ENCODE results near the gene FHDC1.

FHDC1 gene

GRCh38 chr4:152936446-152937335, 568 bp downstream of the FHDC1 start:
- no peak for DNase-seq (ENCODE audit: low read depth in 2 of 2)

- no peak for DNase-seq (ENCODE audit: low read depth in 2 of 2)
These were observed 1.5 kb downstream of the FHDC1 start for GRCh38 chr4:152937336-152938236.

GRCh38 chr4:152938237-152938947, 2.3 kb downstream of the FHDC1 start:
- DNase-seq (ENCODE audit: low read depth in 2 of 2), result no peak

GRCh38 chr4:152939621-152940020, 3.5 kb downstream of the FHDC1 start:
- no peak for DNase-seq (ENCODE audit: low read depth in 2 of 2)

GRCh38 chr4:152940461-152940860, 4.3 kb downstream of the FHDC1 start:
- no peak for DNase-seq (ENCODE audit: low read depth in 2 of 2)

GRCh38 chr4:152941411-152941810, 5.3 kb downstream of the FHDC1 start:
- DNase-seq (ENCODE audit: low read depth in 2 of 2), result no peak

GRCh38 chr4:152942346-152942745, 6.2 kb downstream of the FHDC1 start:
- no peak for DNase-seq (ENCODE audit: low read depth in 2 of 2)

- no peak for DNase-seq (ENCODE audit: low read depth in 2 of 2)
These were observed 7.5 kb downstream of the FHDC1 start for GRCh38 chr4:152943672-152944071.

- DNase-seq (ENCODE audit: low read depth in 2 of 2), result no peak
These were observed 8.7 kb downstream of the FHDC1 start for GRCh38 chr4:152944666-152945320.

GRCh38 chr4:152945639-152946038, 9.5 kb downstream of the FHDC1 start:
- DNase-seq (ENCODE audit: low read depth in 2 of 2), result no peak

GRCh38 chr4:152946446-152946845, 10.3 kb downstream of the FHDC1 start:
- DNase-seq (ENCODE audit: low read depth in 2 of 2), result no peak

- DNase-seq (ENCODE audit: low read depth in 2 of 2), result no peak
These were observed 11.2 kb downstream of the FHDC1 start for GRCh38 chr4:152947311-152947710.

GRCh38 chr4:152949930-152950329, 13.8 kb downstream of the FHDC1 start:
- DNase-seq (ENCODE audit: low read depth in 2 of 2), result no peak

GRCh38 chr4:152950402-152951274, 14.5 kb downstream of the FHDC1 start:
- DNase-seq (ENCODE audit: low read depth in 2 of 2), result no peak

- no peak for DNase-seq (ENCODE audit: low read depth in 2 of 2)
These were observed 15.2 kb downstream of the FHDC1 start for GRCh38 chr4:152951348-152951747.

GRCh38 chr4:152953514-152953913, 17.4 kb downstream of the FHDC1 start:
- DNase-seq (ENCODE audit: low read depth in 2 of 2), result no peak

- DNase-seq (ENCODE audit: low read depth in 2 of 2), result no peak
These were observed 18.6 kb downstream of the FHDC1 start for GRCh38 chr4:152954741-152955140.

- DNase-seq (ENCODE audit: low read depth in 2 of 2), result no peak
These were observed 20.0 kb downstream of the FHDC1 start for GRCh38 chr4:152956147-152956546.

- no peak for DNase-seq (ENCODE audit: low read depth in 2 of 2)
These were observed 20.7 kb downstream of the FHDC1 start for GRCh38 chr4:152956650-152957436.
